Astrocyte (in vitro differentiated cells and primary cell): Measurements from ENCODE around the gene CHN2. TPM values are rescaled to one million over a fixed set of nuclear protein-coding genes. Genes with fewer than 3 reads are reported as not detected.

Source experiments
- DNase-seq: peaks from one replicate; pipeline ENCODE4 v3.0.0-alpha.2; 2010; ENCODE audit warnings: low read depth
- FAIRE-seq: peaks from 2 replicates; lab custom pipeline; 2011; peaks lifted over from hg19 to GRCh38; lab: Jason Lieb, UNC
- H2AFZ ChIP-seq: 2 replicates; pipeline ENCODE4 v1.6.0; 2012; ENCODE audit warnings: low read depth, low read length, inconsistent platforms
- H3K27ac ChIP-seq: 2 replicates; pipeline ENCODE4 v1.5.1; 2011; ENCODE audit warnings: low read depth, low read length, inconsistent platforms
- H3K27me3 ChIP-seq: 2 replicates; pipeline ENCODE4 v1.6.0; 2011; ENCODE audit warnings: low read length, inconsistent platforms; ENCODE audit not compliant: insufficient read depth
- H3K36me3 ChIP-seq: 2 replicates; pipeline ENCODE4 v1.5.1; 2011; ENCODE audit warnings: low read length, inconsistent platforms; ENCODE audit not compliant: insufficient read depth
- H3K4me1 ChIP-seq: 2 replicates; pipeline ENCODE4 v1.5.1; 2011; ENCODE audit warnings: low read length, inconsistent platforms; ENCODE audit not compliant: insufficient read depth
- H3K4me2 ChIP-seq: 2 replicates; pipeline ENCODE4 v1.6.0; 2012; ENCODE audit warnings: low read length, inconsistent platforms
- H3K4me3 ChIP-seq: 2 replicates; pipeline ENCODE4 v1.5.1; 2011; ENCODE audit warnings: low read depth, mild to moderate bottlenecking, low read length, inconsistent platforms; ENCODE audit not compliant: insufficient read depth
- H3K79me2 ChIP-seq: 2 replicates; pipeline ENCODE4 v1.6.0; 2012; ENCODE audit warnings: mild to moderate bottlenecking, low read length, inconsistent platforms; ENCODE audit not compliant: insufficient read depth
- H3K9ac ChIP-seq: 2 replicates; pipeline ENCODE4 v1.6.0; 2012; ENCODE audit warnings: mild to moderate bottlenecking, low read length, inconsistent platforms
- H3K9me3 ChIP-seq: 2 replicates; pipeline ENCODE4 v1.5.1; 2012; ENCODE audit warnings: low read depth, mild to moderate bottlenecking, low read length, inconsistent platforms; ENCODE audit not compliant: insufficient read depth
- H4K20me1 ChIP-seq: 2 replicates; pipeline ENCODE4 v1.6.0; 2012; ENCODE audit warnings: low read length, inconsistent platforms; ENCODE audit not compliant: insufficient read depth
- H3K27ac Mint-ChIP-seq: one replicate; pipeline ENCODE4 v1.8.0; 2021; ENCODE audit warnings: mild to moderate bottlenecking, mixed read lengths; ENCODE audit not compliant: unreplicated experiment
- H3K27me3 Mint-ChIP-seq: one replicate; pipeline ENCODE4 v1.8.0; 2021; ENCODE audit warnings: low read depth, mixed read lengths; ENCODE audit not compliant: unreplicated experiment
- H3K36me3 Mint-ChIP-seq: one replicate; pipeline ENCODE4 v1.8.0; 2021; ENCODE audit warnings: low read depth, mixed read lengths; ENCODE audit not compliant: unreplicated experiment
- H3K4me1 Mint-ChIP-seq: one replicate; pipeline ENCODE4 v1.8.0; 2021; ENCODE audit warnings: low read depth, mixed read lengths; ENCODE audit not compliant: unreplicated experiment
- H3K4me3 Mint-ChIP-seq: one replicate; pipeline ENCODE4 v1.8.0; 2021; ENCODE audit warnings: mild to moderate bottlenecking, moderate library complexity, mixed read lengths; ENCODE audit not compliant: unreplicated experiment
- H3K9me3 Mint-ChIP-seq: one replicate; pipeline ENCODE4 v1.8.0; 2021; ENCODE audit warnings: mild to moderate bottlenecking, mixed read lengths; ENCODE audit not compliant: unreplicated experiment
- EZH2 ChIP-seq: IDR thresholded peaks from 2 replicates; pipeline ENCODE4 v1.6.1; 2012; ENCODE audit warnings: mild to moderate bottlenecking, low read length, inconsistent platforms; ENCODE audit not compliant: insufficient read depth
- total RNA-seq: library from RNA; stranded (reverse); gene quantifications from 2 replicates; pipeline ENCODE4 v1.2.1, GENCODE V29; 2021
- TF ChIP-seq, protein P1 (sequence below): IDR thresholded peaks from 2 replicates; pipeline ENCODE4 v1.5.1; 2011; ENCODE audit warnings: low read depth, mild to moderate bottlenecking, inconsistent platforms, low read length, moderate library complexity; ENCODE audit not compliant: insufficient read depth

Gene CHN2
- total RNA-seq, 1 donor from 2014 or later = 2.5 TPM

DNA sequence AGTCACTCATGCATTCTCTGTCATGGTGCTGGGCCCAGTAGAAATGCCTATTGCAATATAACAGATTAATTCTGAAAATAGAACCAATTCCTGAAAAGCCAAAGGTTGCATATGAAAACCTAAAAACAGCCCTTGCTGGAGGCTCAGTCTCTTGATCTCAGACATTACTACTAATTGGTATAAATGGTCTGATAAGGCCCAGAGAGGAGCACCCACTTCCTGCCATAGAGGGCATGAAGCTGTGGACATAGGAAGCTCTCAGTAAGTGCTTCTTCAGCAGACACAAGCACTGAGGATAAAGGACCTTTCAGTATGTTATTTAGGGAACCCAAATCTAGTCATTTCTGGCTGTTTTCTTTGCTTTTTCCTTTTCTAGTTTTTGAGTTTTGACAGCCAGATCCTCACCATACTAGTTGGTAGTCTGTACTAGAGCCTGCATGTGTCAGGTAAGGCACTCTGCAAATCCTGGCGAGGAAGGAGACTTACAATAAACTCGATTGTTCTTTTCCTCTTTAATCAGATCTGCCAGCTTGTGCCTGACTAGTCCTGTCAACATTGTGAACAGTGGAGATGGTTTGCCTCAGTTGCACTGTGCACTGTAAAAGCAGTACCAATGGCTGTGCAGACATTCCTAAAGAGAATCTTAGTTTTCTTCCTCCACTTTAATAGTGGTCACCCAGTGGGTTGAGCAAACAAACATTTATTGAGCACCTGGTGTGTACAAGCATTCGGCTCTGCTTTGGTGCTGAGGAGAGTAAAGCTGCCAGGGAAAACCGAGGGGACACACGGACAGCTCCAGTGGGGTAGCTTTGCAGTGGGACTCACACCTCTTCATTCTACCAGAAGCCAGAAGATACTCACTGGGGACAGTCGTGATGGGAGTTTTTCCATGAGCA lies 140.9 kb downstream of the CHN2 start:
- FAIRE-seq = no peak
- H3K4me3 ChIP-seq = no peak overlapping the region

DNA sequence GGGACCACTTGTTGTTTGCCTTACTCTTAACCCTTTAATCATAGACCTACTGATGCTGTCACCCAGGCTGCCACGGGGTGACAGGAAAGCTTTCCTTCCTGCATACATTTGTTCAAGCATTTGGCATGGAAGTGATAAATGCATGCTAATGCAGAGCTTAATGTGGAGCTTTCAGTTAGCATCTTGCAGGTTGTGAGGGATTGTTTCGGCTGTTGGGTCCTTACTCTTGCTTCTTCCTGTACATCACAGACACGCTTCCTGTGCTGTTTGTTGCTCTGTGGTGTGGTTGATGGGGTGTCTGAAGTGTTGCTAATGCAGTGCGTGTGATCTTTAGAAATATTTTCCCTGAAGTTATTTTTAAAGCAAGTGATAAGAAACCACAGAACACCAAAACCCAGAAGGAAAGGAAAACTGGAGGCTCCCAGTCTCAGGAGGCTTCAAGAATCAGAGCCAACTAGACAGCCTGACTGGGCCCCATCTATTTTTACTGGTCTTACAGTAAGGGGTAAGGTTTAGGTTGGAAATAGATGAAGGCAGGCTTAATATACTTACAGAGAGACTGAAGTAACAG lies 143.1 kb downstream of the CHN2 start:
- no peak overlapping the region for H3K4me3 ChIP-seq
- TF ChIP-seq, protein P1, sequence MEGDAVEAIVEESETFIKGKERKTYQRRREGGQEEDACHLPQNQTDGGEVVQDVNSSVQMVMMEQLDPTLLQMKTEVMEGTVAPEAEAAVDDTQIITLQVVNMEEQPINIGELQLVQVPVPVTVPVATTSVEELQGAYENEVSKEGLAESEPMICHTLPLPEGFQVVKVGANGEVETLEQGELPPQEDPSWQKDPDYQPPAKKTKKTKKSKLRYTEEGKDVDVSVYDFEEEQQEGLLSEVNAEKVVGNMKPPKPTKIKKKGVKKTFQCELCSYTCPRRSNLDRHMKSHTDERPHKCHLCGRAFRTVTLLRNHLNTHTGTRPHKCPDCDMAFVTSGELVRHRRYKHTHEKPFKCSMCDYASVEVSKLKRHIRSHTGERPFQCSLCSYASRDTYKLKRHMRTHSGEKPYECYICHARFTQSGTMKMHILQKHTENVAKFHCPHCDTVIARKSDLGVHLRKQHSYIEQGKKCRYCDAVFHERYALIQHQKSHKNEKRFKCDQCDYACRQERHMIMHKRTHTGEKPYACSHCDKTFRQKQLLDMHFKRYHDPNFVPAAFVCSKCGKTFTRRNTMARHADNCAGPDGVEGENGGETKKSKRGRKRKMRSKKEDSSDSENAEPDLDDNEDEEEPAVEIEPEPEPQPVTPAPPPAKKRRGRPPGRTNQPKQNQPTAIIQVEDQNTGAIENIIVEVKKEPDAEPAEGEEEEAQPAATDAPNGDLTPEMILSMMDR = no peak
- no peak for TF ChIP-seq EZH2
- H3K4me2 ChIP-seq = no peak overlapping the region
- DNase-seq (peak; percentile 77), FAIRE-seq (no peak)
- H3K4me3 Mint-ChIP-seq = no peak overlapping the region
- H3K4me1 Mint-ChIP-seq = peaks cover 6% of the 10 kb centered on the region
- peaks cover 14% of the 10 kb centered on the region for H3K27me3 ChIP-seq
- H3K27me3 Mint-ChIP-seq = peaks cover 23% of the 10 kb centered on the region
- no peaks in the 10 kb centered on the region for H3K4me1 ChIP-seq
- H3K27ac Mint-ChIP-seq = no peak overlapping the region
- H3K9me3 ChIP-seq = no peaks in the 10 kb centered on the region
- H3K9ac ChIP-seq = no peak overlapping the region
- no peaks in the 10 kb centered on the region for H3K79me2 ChIP-seq
- H3K36me3 ChIP-seq = no peaks in the 10 kb centered on the region
- H4K20me1 ChIP-seq = no peaks in the 10 kb centered on the region
- H3K36me3 Mint-ChIP-seq = no peaks in the 10 kb centered on the region
- H3K9me3 Mint-ChIP-seq = no peaks in the 10 kb centered on the region
- no peak overlapping the region for H3K27ac ChIP-seq
- H2AFZ ChIP-seq = no peak overlapping the region

More for the DNA sequence above, 140.9 kb downstream of the CHN2 start:
- DNase-seq = no peak
- peaks cover 25% of the 10 kb centered on the region for H3K27me3 Mint-ChIP-seq
- Histone ChIP-seq H3K36me3 (no peaks in the 10 kb centered on the region), H3K4me1 (no peaks in the 10 kb centered on the region), H2AFZ (no peak overlapping the region), H3K27me3 (peaks cover 15% of the 10 kb centered on the region), H4K20me1 (no peaks in the 10 kb centered on the region), H3K27ac (no peak overlapping the region), H3K4me2 (no peak overlapping the region), H3K9ac (no peak overlapping the region), H3K9me3 (no peaks in the 10 kb centered on the region), H3K79me2 (no peaks in the 10 kb centered on the region)
- H3K9me3 Mint-ChIP-seq = no peaks in the 10 kb centered on the region
- peaks cover 6% of the 10 kb centered on the region for H3K4me1 Mint-ChIP-seq
- H3K4me3 Mint-ChIP-seq = no peak overlapping the region
- H3K27ac Mint-ChIP-seq = no peak overlapping the region
- TF ChIP-seq, protein P1 = no peak
- no peak for TF ChIP-seq EZH2
- peaks cover 1% of the 10 kb centered on the region for H3K36me3 Mint-ChIP-seq
